Fibroblast of the aortic adventitia (primary cell): ENCODE data around the gene DDIT4L. TPM values are rescaled to one million over a fixed set of nuclear protein-coding genes. Genes with fewer than 3 reads are reported as not detected.
A peak's percentile ranks its signal among the peaks of the same experiment; 100 is the strongest.

Experiments used
- DNase-seq: peaks from one replicate; pipeline ENCODE4 v3.0.0-alpha.2; 2010; ENCODE audit warnings: low read depth
- H3K4me3 ChIP-seq: 2 replicates; pipeline ENCODE4 v1.5.1; 2011; ENCODE audit warnings: low read depth, mild to moderate bottlenecking, control low read depth, low read length, moderate library complexity
- total RNA-seq: library from RNA; depleted of rRNA; stranded (reverse); fragments of >200 nt; gene quantifications from 2 replicates; pipeline ENCODE4 v1.2.3, GENCODE V29; 2012; ENCODE audit warnings: low replicate concordance
- TF ChIP-seq, protein P1 (sequence below): IDR thresholded peaks from 2 replicates; pipeline ENCODE4 v1.5.1; 2011; ENCODE audit warnings: mild to moderate bottlenecking, low read length, control low read depth, inconsistent platforms; ENCODE audit not compliant: insufficient read depth

DDIT4L gene
- total RNA-seq, 1 donor = 17.7 TPM

DNA sequence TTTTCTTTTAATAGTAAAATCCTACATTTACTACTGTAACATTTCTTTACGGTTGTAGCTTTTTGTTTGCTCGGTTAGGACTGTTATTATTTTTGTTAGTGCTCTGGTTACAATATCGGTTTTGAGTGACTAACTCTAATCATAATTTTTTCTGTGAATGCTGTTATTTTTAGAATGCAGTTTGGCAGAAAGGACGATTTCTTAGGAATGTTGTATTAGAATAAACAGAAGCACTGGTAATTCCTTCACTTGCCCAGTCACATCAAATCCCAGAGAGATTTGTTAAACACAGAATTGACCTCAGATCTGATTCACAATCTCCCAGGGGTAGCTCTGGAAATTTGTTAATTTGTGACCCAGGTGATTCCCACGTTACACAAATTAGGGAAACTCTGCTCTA lies 21.7 kb downstream of the DDIT4L start:
- TF ChIP-seq, protein P1, sequence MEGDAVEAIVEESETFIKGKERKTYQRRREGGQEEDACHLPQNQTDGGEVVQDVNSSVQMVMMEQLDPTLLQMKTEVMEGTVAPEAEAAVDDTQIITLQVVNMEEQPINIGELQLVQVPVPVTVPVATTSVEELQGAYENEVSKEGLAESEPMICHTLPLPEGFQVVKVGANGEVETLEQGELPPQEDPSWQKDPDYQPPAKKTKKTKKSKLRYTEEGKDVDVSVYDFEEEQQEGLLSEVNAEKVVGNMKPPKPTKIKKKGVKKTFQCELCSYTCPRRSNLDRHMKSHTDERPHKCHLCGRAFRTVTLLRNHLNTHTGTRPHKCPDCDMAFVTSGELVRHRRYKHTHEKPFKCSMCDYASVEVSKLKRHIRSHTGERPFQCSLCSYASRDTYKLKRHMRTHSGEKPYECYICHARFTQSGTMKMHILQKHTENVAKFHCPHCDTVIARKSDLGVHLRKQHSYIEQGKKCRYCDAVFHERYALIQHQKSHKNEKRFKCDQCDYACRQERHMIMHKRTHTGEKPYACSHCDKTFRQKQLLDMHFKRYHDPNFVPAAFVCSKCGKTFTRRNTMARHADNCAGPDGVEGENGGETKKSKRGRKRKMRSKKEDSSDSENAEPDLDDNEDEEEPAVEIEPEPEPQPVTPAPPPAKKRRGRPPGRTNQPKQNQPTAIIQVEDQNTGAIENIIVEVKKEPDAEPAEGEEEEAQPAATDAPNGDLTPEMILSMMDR = no peak
- no peak overlapping the region for H3K4me3 ChIP-seq
- DNase-seq = peak; percentile 63

DNA sequence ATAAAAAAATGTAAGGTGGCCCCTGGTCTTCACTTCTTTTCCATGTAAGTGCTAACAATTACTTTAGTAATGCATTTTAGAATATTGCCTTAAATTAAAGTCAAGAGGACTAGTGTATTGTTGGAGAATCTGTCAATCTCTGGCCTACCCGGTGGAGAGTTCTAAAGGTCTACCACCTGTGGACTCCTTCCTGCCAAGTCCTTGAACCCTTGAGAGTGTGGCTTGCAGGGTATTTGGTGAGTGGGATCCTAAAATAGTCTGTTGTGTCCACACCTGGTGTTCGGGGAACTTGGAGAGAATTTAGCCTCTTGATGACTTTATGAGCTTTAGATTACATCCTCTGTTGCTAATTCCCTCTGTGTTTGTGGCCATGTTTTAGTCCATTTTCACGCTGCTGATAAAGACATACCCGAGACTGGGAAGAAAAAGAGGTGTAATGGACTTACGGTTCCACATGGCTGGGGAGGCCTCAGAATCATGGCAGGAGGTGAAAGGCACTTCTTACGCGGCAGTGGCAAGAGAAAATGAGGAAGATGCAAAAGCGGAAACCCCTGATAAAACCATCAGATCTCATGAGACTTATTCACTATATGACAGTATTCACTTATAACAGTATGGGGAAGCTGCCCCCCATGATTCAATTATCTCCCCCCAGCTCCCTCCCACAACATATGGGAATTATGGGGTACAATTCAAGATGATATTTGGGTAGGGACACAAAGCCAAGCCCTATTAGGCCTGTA lies 23.8 kb downstream of the DDIT4L start:
- no peak overlapping the region for H3K4me3 ChIP-seq
- TF ChIP-seq, protein P1 = no peak
- no peak for DNase-seq

GRCh38 chr4:100165809-100166208 lies 24.5 kb downstream of the DDIT4L start:
- no peak overlapping the region for H3K4me3 ChIP-seq
- DNase-seq = no peak
- TF ChIP-seq, protein P1 = no peak

DNA sequence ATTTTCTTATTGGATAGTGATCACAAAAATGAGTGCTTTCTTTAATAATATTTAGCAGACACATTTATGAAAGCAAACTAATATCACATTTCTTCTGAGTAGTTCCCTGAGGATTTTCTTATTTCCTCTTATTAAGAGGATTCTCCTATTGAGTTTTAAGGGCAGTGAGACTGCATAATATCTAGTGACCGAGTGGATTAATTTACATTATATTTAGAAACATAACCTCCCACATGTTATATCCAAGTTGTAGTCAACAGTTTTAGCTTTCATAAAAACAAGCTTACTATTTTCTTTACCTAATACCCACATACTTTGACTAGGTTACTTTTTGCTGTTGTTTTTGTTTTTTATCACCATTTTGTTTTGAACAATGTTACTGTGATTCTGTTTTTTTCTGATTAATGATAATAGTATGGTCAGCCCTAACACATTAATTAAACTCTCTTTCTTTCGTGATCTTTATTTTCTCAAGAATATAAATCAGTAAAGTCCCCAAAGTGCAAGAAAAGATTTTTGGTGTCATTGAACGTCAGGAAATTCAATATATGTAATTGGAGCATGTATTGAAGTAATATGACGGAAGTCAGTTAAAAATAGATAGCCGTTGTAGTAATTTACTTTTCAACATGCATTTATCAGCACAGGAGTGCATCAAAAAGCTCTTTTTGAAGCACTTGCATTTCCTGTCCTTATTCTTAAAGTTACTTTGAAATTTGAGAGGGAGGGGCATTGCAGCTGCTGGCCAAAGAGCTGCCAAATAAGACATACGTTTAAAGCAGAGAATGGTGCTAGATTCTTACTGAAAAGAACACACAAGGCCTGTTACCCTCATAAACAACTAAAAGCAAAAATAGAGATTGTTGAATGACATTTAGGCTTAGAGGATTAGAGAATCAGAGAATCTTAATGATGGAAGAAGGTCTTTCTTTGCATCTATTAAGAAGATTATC lies 25.2 kb downstream of the DDIT4L start:
- TF ChIP-seq, protein P1 = no peak
- DNase-seq = no peak
- no peak overlapping the region for H3K4me3 ChIP-seq

GRCh38 chr4:100162027-100162685 lies 28.1 kb downstream of the DDIT4L start:
- H3K4me3 ChIP-seq = no peak overlapping the region
- TF ChIP-seq, protein P1 = no peak
- DNase-seq = no peak

- TF ChIP-seq, protein P1 = no peak
- H3K4me3 ChIP-seq = no peak overlapping the region
- DNase-seq = no peak
Measured at GRCh38 chr4:100149190-100149589, 41.1 kb downstream of the DDIT4L start.
